Stimulated activated CD4-positive, alpha-beta T cell treated with anti-CD3 and anti-CD28 coated beads, Interleukin-1b, Interleukin-23, amount 100 ng/mL, for 24 hours (primary cell): Measurements from ENCODE around the gene SLC8A2.

Source experiments
- DNase-seq, 4 experiments: peaks; one replicate each; pipeline ENCODE4 v3.0.0-alpha.2; 2020; ENCODE audit warnings: low read depth in 4 of 4, low spot score in 1 of 4

The SLC8A2 gene

DNA sequence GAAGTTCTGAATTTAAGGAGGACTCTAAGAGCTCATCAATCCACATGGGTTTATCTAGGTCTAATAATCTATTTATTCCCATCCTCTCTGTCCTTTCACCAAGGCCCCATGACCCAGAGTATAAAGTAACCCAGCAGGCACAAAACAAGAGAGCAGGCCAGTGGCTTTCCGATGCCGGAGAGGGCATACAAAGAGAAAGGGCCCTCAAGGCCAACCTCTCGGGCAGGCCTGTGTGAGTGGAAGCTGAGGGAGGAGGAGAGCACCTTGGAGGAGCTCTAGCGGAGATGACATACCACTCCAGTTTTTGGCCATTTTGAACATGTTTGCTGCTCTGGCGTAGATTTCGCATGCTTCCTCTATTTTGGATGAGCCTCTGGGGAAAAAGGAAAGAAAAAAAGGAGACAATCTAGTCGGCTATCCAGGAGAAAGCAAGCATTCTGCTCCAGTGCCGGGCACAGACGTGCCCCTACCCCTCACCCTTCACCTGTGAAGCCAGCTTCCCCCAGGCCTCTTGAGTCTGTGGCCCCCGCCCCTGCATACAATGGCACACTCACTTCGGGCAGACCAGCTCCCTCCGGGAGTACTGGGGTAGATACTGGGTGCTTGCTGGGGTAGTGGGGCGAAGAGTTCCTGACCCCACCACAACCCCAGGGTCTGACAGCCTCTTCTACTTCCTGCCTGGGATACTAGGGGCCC, 31.6 kb upstream of the SLC8A2 start:
- DNase-seq, result no peak

DNA sequence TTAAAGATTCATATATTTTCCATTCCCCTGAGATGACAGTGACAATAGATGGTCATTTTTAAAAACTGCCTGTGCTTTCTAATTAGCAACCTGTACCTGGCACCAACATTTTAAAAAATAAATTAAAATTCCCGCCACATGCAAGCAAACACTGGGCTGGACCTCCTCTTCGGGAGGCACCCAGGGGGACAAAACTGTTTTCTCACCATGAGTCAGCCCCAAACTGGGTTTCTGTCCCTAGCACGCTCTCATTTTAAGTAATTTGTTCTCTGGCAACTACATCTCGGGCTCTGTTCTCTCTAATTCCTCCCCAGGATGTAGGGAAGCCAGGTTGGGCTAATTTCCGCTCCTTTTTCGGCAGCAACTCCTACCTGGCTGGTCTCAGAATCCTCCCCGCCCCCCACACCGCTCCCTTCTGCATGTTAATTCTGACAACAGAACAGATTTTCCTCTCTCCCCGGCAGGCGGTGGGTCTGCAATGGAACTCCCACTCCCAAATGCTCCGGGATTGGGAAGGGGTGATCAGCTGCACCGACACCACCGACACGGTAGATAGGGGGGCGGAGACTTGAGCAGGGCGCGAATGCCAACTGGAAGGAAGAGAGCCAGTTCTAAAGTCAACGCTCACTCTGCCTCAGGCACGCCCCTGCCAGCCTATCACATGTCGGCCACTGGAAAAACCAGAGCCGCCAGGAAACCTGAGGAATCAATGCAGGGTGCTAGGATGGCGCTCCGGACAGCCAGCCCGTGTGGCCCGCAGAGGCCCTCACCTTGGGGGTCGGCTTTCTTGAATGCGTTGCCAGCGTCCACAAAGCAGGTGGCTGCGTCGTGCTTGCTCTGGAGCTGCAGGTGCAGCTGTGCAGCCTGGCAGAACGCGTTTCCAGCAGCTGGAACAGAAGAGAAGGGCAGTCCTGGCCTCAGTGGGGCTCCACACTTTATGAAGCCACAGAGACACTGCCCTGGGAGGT, 28.5 kb upstream of the SLC8A2 start:
- DNase-seq, result no peak

DNA sequence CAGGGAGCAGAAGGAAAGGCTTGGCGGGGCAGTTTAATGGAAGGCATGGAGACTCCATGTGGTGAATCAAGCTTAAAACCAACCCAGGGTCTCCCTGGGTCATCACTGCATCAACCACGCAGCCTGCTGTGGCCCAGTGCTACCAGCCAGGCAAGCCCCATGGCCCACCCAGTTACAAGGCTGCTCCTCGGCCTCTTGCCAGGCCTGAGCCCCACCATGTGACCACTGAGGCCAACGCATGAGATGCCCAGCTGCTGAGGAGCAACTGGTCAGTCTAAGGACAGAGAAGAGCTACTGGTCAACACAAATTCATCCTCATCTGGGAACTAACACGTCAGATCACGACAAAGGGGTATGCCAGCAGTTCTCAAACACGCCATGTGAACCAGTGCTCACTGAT, 27.7 kb upstream of the SLC8A2 start:
- DNase-seq, result no peak

DNA sequence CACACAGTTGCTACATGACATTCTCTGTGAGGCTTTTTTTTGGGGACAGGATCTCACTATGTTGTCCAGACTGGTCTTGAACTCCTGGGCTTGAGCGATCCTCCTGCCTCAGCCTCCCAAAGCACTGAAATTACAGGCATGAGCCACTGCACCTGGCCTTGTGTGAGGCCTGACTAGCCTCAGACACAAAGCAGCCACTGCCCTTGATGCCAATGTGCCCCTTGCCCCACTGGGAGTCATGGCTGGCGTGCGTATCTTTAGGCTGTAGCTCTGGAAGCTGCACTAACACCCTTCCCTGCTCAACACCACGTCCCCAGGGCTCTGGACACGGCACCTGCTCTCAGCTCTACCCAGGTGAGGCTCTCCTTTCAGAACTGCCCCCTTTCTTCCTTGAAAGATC, 26.9 kb upstream of the SLC8A2 start:
- DNase-seq, result no peak

GRCh38 chr19:47497821-47498520, 26.3 kb upstream of the SLC8A2 start:
- no peak for DNase-seq

DNA sequence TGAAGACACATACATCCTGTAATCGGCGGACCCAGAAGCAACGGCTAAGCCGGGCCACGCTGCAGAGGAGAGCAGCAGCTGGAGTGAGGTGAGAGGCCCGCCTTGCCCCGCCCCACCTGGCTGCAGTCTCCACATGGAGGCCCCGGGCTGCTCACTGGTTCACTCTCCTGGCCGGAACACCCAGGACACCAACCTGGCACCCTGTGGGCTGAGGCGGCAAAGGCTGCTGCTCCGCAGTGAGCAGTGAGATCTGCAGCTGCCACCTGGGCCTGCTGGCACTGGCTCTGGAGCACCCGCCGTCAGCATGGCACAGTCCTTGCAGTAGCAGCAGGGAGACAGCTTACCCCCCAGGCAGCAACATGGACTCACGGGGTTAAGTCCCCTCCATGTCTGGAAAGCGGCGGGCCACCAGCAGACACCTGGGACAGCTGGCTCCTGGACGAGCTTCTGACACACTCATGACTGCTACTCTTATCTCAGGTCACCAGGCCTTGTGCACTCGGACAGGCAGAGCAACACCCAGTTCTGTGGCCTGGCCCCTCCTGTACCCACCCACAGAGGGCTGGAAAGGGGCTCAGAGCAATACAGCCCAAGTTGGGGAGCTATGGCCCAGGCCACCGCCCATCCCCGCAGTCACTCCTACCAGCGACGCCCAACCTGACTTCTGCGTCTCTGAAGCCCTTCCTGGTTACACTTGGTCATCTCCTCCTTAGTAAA, 25.5 kb upstream of the SLC8A2 start:
- no peak for DNase-seq

GRCh38 chr19:47495478-47496372, 24.0 kb upstream of the SLC8A2 start:
- no peak for DNase-seq

DNA sequence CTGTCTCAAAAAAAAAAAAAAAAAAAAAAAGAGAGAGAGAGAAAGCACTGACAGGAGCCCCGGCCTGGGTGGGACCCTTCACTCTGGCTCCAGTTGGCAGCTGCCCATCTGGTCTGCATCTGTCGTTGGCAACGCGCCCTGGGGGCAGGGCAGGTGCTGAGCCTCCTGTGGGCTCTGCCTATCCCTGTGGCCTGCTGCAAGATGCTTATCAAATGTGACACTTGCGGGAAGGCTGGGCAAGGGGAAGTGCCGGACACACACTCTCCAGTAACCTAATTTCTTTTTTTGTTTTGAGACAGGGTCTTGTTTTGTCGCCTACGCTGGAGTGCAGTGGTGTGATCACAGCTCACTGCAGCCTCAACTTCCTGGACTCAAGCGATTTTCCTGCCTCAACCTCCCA, 23.0 kb upstream of the SLC8A2 start:
- no peak for DNase-seq

- no peak for DNase-seq
Measured at GRCh38 chr19:47494211-47494547, 22.5 kb upstream of the SLC8A2 start.

DNA sequence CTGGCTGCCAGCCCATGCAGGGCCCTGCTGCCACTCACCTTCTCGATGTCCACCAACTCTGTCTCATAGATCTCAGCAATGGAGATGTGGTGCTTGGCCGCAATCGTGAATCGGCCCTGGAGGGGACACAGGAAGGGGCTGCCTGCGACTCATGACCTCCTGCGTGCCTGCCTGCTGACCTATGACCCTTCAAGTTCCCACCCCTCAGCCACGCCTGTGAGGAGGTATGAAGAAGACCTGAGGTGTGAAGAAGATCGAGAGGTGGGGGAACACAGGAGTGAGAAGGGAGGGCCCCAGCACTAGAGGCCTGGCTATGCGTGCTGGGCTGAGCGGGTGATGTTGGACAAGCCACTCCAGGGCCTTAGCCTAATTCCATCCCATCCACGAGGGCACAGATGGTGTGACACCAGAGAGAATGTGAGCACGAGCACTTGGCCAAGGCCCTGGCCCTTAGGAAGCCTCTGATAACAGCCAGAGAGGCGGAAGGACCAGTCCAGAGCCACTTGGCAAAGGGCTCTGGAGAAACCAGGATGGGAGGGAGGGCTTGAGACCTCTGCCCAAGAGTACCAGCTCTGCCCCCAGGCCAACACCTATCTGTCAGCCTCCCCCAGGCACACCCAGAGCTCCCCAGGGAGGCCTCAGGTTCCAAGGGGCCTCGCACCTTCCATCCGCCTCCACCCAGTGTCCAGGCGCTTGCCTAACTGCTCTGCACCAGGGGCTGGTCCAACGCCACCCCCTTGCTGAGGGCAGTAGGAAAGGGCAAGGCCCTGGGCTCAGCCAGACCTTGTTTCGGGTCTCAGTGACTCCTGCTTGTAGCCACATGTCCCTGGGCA, 21.9 kb upstream of the SLC8A2 start:
- no peak for DNase-seq

DNA sequence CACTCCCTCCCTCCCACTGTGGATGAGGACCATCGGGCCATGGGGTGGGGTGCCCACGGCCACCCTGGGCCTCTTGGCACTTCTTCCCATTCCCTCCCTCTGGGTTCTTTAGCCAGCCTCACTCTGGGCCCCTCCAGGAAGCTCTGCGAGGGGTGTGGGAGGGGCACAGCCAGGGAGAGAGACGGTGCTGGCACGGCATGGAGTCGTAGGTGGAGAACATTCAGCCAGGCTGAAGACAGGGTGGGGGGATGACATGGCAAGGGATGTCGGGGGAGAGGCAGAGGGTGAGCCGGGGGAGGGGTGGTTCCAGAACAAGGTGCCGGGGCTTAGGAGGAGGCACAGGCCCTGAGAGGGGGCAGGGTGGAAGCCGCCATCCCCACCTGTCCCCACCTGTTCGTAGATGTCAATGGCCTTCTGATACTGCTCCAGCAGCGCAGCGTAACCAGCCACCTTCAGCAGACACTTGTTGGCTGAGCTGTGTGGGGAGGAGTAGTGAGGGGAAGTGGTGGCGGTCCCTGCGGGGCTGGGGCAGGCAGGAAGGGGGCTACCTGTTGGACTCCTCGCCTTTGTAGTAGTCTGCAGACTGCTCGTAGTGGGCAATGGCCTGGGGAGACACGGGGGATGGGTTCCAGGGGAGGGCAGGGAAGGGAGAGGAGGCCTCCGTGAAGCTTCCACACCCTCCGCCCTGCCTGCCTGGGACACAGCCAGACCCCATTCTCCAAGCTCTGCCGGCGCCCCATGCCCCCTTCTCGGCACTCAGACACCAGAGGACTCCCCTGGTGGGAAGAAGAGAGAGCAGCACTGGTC, 21.1 kb upstream of the SLC8A2 start:
- DNase-seq, result no peak

- DNase-seq, result no peak
Measured at GRCh38 chr19:47492137-47492533, 20.4 kb upstream of the SLC8A2 start.

- DNase-seq, result no peak
Measured at GRCh38 chr19:47491358-47492136, 19.9 kb upstream of the SLC8A2 start.

- no peak for DNase-seq
Measured at GRCh38 chr19:47490847-47491246, 19.2 kb upstream of the SLC8A2 start.

- no peak for DNase-seq
Measured at GRCh38 chr19:47490031-47490430, 18.3 kb upstream of the SLC8A2 start.

DNA sequence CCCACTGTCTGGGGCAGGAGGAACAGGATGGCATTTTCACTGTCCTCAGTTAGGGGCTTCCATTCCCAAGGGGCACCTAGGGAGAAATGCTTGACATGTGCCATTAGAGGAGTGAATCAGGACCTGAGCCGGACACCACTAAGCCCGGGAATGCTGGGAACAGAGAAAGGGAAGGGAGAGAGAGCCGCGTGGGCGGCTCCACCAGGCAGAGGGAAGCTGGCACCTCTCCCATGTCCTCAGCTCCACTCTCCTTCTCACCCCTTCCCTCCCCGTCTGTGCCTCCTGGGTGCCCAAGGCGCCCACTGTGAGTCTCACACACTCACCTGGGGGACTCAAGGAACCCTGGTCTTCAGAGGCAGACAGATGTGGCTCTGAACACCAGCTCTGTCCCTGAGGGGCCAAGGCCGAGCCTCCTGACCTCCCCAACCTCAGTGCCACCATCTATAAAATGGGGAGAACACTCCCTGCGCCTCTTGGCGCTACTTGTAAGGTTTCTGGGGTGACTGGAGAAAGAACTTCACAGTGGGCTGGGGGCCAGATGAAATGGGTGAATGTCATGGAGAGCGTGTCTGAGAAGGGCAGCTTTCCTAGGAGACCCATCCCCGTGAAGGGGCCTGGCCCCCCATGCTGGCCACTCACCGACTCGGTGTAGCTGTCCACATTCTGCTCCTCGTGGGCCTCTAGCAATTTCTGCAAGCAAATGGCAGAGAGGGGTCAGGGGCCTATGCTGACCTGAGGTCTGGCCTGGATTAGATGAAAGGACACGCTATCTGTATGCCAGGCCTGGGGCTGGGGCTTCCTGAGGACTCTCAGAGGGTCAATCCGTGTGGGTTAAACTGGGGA, 17.6 kb upstream of the SLC8A2 start:
- no peak for DNase-seq
